Upper lobe of left lung (tissue), 4 donors: ENCODE results near the gene PRKAR1B.

Experiments
- POLR2AphosphoS5 ChIP-seq, 2 donors: sonication (generic); formaldehyde crosslinking; IDR thresholded peaks; one replicate each; pipeline ENCODE4 v1.5.1; 2017; ENCODE audit warnings: antibody characterized with exemption in 2 of 2
- TF ChIP-seq, protein P1 (sequence below), 6 experiments: fragments of 450-650 bp in 4 of 6; fragments of 200-600 bp in 2 of 6; sonication (generic) in 2 of 6; IDR thresholded peaks; one replicate each; pipeline ENCODE4 v1.5.1; 2016 to 2019; ENCODE audit warnings: antibody characterized with exemption in 6 of 6

- TF ChIP-seq, protein P1, sequence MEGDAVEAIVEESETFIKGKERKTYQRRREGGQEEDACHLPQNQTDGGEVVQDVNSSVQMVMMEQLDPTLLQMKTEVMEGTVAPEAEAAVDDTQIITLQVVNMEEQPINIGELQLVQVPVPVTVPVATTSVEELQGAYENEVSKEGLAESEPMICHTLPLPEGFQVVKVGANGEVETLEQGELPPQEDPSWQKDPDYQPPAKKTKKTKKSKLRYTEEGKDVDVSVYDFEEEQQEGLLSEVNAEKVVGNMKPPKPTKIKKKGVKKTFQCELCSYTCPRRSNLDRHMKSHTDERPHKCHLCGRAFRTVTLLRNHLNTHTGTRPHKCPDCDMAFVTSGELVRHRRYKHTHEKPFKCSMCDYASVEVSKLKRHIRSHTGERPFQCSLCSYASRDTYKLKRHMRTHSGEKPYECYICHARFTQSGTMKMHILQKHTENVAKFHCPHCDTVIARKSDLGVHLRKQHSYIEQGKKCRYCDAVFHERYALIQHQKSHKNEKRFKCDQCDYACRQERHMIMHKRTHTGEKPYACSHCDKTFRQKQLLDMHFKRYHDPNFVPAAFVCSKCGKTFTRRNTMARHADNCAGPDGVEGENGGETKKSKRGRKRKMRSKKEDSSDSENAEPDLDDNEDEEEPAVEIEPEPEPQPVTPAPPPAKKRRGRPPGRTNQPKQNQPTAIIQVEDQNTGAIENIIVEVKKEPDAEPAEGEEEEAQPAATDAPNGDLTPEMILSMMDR (IDR thresholded peaks at IDR 0.05): no peak
- no peak for TF ChIP-seq POLR2AphosphoS5 (IDR thresholded peaks at IDR 0.05)
Observed at GRCh38 chr7:763762-764161, 36.7 kb upstream of the PRKAR1B start.
